ENCODE data around the gene NR2F1-AS1.
"Not testable (repeated sequence)": the region's sequence is repeated elsewhere in the genome, so short reads cannot be mapped to it uniquely, and the experiment has no call there.

Gene NR2F1-AS1

GRCh38 chr5:93512799-93513198 is 68.2 kb downstream of the NR2F1-AS1 start:
- DNase-seq = no peak

- DNase-seq = no peak
Observed at GRCh38 chr5:93511445-93511844, 69.6 kb downstream of the NR2F1-AS1 start.

- DNase-seq = no peak
Observed at GRCh38 chr5:93510626-93511380, 70.2 kb downstream of the NR2F1-AS1 start.

GRCh38 chr5:93505553-93505952 is 75.5 kb downstream of the NR2F1-AS1 start:
- DNase-seq = not testable (repeated sequence)

- DNase-seq = no peak
Observed at GRCh38 chr5:93503598-93504067, 77.4 kb downstream of the NR2F1-AS1 start.

- DNase-seq = no peak
Observed at GRCh38 chr5:93497096-93497495, 83.9 kb downstream of the NR2F1-AS1 start.

GRCh38 chr5:93479982-93480509 is 101.0 kb downstream of the NR2F1-AS1 start:
- no peak for DNase-seq

- DNase-seq = no peak
Observed at GRCh38 chr5:93477816-93478215, 103.2 kb downstream of the NR2F1-AS1 start.

- no peak for DNase-seq
Observed at GRCh38 chr5:93476251-93476742, 104.7 kb downstream of the NR2F1-AS1 start.

- no peak for DNase-seq
Observed at GRCh38 chr5:93462916-93463315, 118.1 kb downstream of the NR2F1-AS1 start.

GRCh38 chr5:93461756-93462155 is 119.3 kb downstream of the NR2F1-AS1 start:
- no peak for DNase-seq

GRCh38 chr5:93460286-93460685 is 120.7 kb downstream of the NR2F1-AS1 start:
- no peak for DNase-seq

GRCh38 chr5:93456796-93457195 is 124.2 kb downstream of the NR2F1-AS1 start:
- not testable (repeated sequence) for DNase-seq

- DNase-seq = no peak
Observed at GRCh38 chr5:93454896-93455295, 126.1 kb downstream of the NR2F1-AS1 start.

- no peak for DNase-seq
Observed at GRCh38 chr5:93452255-93452654, 128.8 kb downstream of the NR2F1-AS1 start.

- DNase-seq = no peak
Observed at GRCh38 chr5:93438124-93438523, 142.9 kb downstream of the NR2F1-AS1 start.

- DNase-seq = no peak
Observed at GRCh38 chr5:93436083-93436482, 144.9 kb downstream of the NR2F1-AS1 start.

- DNase-seq = no peak
Observed at GRCh38 chr5:93433422-93433821, 147.6 kb downstream of the NR2F1-AS1 start.

GRCh38 chr5:93431250-93431649 is 149.8 kb downstream of the NR2F1-AS1 start:
- no peak for DNase-seq

GRCh38 chr5:93430673-93431199 is 150.3 kb downstream of the NR2F1-AS1 start:
- no peak for DNase-seq

GRCh38 chr5:93430118-93430517 is 150.9 kb downstream of the NR2F1-AS1 start:
- no peak for DNase-seq

GRCh38 chr5:93428868-93429267 is 152.2 kb downstream of the NR2F1-AS1 start:
- DNase-seq = no peak

GRCh38 chr5:93427316-93427715 is 153.7 kb downstream of the NR2F1-AS1 start:
- DNase-seq = no peak

GRCh38 chr5:93425096-93425495 is 155.9 kb downstream of the NR2F1-AS1 start:
- DNase-seq = no peak
